ENCODE measurements around the gene DTNBP1. TPM values are rescaled to one million over a fixed set of nuclear protein-coding genes. Genes with fewer than 3 reads are reported as not detected.

Gene DTNBP1
- total and polyA plus RNA-seq, 2 of the 13 experiments (the other 11 are each of a cell fraction or from before 2014, with no cell fraction given): 6.6 to 19.1 TPM

DNA sequence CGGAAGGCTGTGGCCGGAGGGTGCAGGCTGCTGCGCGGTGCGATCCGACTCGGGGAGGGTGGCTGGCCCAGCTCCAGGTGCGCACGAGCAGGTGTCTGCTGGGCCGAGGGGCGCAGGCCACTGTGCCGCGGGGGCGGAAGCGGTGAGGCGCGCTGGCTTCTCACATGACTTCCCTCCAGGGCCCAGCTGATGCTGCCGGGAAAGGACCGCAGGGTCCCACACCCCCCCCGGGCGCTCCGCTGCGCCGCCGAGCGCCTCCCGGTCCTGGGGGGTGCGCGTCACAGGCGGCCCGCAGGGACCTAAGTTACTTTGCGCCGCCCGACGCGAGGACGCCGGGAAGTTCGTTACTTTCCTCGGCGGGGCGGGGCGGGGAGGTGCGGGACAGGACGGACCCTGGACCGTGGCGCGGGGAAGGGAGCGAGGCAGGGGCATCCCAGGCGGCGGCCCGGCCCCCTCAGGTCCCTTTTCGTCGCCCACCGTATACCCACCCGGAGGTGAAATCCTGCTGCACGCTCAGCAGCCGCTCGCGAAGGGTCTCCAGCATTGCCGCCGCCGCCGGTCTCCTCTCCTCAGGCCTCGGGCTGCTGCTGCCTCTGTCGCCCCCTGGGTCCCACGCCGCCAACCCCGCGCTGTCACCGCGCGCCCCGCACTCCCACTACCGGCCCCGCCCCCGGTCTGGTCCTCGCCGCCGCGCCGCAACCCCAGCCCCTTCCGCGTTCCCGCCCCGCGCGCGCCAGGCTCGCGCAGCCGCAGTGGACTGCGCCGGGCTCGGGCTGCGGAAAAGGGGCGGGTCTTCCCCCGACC, at the start of gene DTNBP1 (continued):
- TF ChIP-seq, protein P1, sequence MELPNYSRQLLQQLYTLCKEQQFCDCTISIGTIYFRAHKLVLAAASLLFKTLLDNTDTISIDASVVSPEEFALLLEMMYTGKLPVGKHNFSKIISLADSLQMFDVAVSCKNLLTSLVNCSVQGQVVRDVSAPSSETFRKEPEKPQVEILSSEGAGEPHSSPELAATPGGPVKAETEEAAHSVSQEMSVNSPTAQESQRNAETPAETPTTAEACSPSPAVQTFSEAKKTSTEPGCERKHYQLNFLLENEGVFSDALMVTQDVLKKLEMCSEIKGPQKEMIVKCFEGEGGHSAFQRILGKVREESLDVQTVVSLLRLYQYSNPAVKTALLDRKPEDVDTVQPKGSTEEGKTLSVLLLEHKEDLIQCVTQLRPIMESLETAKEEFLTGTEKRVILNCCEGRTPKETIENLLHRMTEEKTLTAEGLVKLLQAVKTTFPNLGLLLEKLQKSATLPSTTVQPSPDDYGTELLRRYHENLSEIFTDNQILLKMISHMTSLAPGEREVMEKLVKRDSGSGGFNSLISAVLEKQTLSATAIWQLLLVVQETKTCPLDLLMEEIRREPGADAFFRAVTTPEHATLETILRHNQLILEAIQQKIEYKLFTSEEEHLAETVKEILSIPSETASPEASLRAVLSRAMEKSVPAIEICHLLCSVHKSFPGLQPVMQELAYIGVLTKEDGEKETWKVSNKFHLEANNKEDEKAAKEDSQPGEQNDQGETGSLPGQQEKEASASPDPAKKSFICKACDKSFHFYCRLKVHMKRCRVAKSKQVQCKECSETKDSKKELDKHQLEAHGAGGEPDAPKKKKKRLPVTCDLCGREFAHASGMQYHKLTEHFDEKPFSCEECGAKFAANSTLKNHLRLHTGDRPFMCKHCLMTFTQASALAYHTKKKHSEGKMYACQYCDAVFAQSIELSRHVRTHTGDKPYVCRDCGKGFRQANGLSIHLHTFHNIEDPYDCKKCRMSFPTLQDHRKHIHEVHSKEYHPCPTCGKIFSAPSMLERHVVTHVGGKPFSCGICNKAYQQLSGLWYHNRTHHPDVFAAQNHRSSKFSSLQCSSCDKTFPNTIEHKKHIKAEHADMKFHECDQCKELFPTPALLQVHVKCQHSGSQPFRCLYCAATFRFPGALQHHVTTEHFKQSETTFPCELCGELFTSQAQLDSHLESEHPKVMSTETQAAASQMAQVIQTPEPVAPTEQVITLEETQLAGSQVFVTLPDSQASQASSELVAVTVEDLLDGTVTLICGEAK (IDR thresholded peaks at IDR 0.05): no peak
- TF ChIP-seq, protein P1 (CRISPR knock-in tag; IDR thresholded peaks at IDR 0.05): peak; percentile 87
- TF ChIP-seq ZNF431 (CRISPR knock-in tag; IDR thresholded peaks at IDR 0.05; ENCODE audit: borderline replicate concordance, low read depth) (0 out of 2 replicates have a peak, but pooled peaks have one; percentile 32), GTF3A (CRISPR knock-in tag; conservative IDR thresholded peaks at IDR 0.05) (no peak), ZNF333 (CRISPR knock-in tag; IDR thresholded peaks at IDR 0.05; ENCODE audit: borderline replicate concordance) (peak; percentile 90), ZFP62 (CRISPR knock-in tag; IDR thresholded peaks at IDR 0.05) (no peak), TBX3 (IDR thresholded peaks at IDR 0.05; ENCODE audit: borderline replicate concordance) (no peak), ZBTB1 (CRISPR knock-in tag; IDR thresholded peaks at IDR 0.05; ENCODE audit: borderline replicate concordance) (no peak; the same call in 1 of the 2 replicates), ETV5 (CRISPR knock-in tag; IDR thresholded peaks at IDR 0.05; ENCODE audit: borderline replicate concordance) (peak; percentile 48), NR1H2 (CRISPR knock-in tag; IDR thresholded peaks at IDR 0.05; ENCODE audit: borderline replicate concordance, low read depth) (no peak), ZNF460 (CRISPR knock-in tag; IDR thresholded peaks at IDR 0.05; ENCODE audit: borderline replicate concordance) (0 out of 2 replicates have a peak, but pooled peaks have one; percentile 24)
- TF ChIP-seq, protein P2, sequence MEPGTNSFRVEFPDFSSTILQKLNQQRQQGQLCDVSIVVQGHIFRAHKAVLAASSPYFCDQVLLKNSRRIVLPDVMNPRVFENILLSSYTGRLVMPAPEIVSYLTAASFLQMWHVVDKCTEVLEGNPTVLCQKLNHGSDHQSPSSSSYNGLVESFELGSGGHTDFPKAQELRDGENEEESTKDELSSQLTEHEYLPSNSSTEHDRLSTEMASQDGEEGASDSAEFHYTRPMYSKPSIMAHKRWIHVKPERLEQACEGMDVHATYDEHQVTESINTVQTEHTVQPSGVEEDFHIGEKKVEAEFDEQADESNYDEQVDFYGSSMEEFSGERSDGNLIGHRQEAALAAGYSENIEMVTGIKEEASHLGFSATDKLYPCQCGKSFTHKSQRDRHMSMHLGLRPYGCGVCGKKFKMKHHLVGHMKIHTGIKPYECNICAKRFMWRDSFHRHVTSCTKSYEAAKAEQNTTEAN (CRISPR knock-in tag; conservative IDR thresholded peaks at IDR 0.05): peak; percentile 38; the same call in 1 of the 2 replicates
- TF ChIP-seq, protein P3, sequence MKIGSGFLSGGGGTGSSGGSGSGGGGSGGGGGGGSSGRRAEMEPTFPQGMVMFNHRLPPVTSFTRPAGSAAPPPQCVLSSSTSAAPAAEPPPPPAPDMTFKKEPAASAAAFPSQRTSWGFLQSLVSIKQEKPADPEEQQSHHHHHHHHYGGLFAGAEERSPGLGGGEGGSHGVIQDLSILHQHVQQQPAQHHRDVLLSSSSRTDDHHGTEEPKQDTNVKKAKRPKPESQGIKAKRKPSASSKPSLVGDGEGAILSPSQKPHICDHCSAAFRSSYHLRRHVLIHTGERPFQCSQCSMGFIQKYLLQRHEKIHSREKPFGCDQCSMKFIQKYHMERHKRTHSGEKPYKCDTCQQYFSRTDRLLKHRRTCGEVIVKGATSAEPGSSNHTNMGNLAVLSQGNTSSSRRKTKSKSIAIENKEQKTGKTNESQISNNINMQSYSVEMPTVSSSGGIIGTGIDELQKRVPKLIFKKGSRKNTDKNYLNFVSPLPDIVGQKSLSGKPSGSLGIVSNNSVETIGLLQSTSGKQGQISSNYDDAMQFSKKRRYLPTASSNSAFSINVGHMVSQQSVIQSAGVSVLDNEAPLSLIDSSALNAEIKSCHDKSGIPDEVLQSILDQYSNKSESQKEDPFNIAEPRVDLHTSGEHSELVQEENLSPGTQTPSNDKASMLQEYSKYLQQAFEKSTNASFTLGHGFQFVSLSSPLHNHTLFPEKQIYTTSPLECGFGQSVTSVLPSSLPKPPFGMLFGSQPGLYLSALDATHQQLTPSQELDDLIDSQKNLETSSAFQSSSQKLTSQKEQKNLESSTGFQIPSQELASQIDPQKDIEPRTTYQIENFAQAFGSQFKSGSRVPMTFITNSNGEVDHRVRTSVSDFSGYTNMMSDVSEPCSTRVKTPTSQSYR (CRISPR knock-in tag; IDR thresholded peaks at IDR 0.05; ENCODE audit: borderline replicate concordance): peak; percentile 10; the same call in 1 of the 2 replicates

All from HepG2 (cell line).